ENCODE results near the gene ANKH. TPM values are rescaled to one million over a fixed set of nuclear protein-coding genes. Genes with fewer than 3 reads are reported as not detected.
"Not testable (repeated sequence)": the region's sequence is repeated elsewhere in the genome, so short reads cannot be mapped to it uniquely, and the experiment has no call there.

ANKH gene
- 100 to 1,000 TPM; 177 to 205 TPM for total RNA-seq

DNA sequence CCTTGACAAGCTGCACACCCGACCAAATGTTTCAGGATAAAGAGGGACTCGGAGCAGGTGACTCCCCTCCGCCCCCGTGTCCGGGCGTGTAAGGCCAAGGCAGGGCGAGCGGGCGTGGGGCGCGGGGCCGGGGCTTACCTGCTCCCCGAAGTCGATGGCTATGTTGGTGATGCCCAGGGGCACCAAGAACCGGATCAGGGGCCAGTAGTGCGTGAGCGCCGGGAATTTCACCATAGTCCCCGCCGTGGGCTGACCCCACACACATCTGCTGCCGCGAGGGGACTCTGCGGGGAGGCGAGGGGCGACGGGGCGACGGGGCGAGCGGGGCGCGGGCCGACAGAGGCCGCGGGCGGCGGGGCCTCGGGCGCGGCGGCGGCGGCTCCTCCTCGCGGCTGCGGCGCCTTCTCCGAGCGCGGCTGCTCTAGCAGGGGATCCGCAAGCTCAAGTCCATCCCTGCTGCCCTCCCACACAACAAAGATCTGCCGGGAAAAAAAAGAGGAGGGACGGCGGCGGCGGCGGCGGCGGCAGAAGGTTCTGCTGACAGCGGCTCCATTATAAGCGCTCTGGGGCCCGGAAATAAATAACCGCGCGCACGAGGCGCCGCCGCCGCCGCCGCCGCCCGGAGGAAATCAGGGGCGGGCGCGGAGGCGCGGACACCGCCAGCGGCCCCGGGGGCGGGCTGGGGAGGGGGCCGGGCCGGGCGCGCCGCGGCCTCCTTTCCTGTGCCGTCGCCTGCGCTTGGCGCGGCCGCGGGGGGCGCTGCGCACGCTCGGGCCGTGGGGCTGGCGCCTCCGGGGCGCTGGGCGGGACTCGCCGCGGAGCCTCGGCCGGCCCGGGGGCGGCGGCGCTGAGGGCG, at the start of gene ANKH:
TSS of gene ANKH (minus strand) at position 565 of the 856 bp plus-strand sequence. CDS start at position 234, 331 bp downstream.
- peaks cover 10 to 26% of the 10 kb centered on the region in 2 donors for H3K4me1 ChIP-seq (ENCODE audit: control insufficient read depth in 1 of 2, low read depth in 2 of 2)
- H3K27ac ChIP-seq, result peak within 1 kb of the TSS; percentile 87 to 92
- H3K4me3 ChIP-seq, result peak within 1 kb of the TSS; percentile 95
- no peaks in the 10 kb centered on the region for H3K9me3 ChIP-seq
- DNase-seq (ENCODE audit: low spot score) (no peak), ATAC-seq (ENCODE audit: insufficient number of reproducible peaks, low FRiP score, low read depth) (peak; percentile 50)
- TF ChIP-seq, protein P1, sequence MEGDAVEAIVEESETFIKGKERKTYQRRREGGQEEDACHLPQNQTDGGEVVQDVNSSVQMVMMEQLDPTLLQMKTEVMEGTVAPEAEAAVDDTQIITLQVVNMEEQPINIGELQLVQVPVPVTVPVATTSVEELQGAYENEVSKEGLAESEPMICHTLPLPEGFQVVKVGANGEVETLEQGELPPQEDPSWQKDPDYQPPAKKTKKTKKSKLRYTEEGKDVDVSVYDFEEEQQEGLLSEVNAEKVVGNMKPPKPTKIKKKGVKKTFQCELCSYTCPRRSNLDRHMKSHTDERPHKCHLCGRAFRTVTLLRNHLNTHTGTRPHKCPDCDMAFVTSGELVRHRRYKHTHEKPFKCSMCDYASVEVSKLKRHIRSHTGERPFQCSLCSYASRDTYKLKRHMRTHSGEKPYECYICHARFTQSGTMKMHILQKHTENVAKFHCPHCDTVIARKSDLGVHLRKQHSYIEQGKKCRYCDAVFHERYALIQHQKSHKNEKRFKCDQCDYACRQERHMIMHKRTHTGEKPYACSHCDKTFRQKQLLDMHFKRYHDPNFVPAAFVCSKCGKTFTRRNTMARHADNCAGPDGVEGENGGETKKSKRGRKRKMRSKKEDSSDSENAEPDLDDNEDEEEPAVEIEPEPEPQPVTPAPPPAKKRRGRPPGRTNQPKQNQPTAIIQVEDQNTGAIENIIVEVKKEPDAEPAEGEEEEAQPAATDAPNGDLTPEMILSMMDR (IDR thresholded peaks at IDR 0.05), result no peak
- H3K27me3 ChIP-seq (replicated peaks; ENCODE audit: insufficient read depth), result no peaks in the 10 kb centered on the region
- H3K36me3 ChIP-seq, result no peaks in the 10 kb centered on the region

DNA sequence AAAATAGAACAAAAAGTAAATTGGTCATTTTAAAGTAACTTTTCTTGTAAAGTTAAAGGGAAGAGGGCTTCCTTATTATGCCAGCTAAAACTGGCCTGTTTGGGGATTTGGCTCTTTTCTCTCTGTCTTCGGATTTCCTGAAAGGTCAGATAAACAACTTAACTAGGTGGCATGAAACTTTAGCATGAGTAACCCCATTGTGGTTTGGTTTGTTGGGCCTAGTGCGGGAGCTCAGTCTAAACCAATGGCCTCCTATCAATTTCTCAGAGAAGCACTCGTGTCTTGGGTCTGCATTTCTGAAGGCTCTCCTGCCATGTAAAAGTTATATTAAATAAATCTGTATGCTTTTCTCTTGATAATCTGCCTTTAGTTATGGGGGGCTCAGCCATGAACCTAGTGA, 48.5 kb upstream of the ANKH start:
- Histone ChIP-seq H3K9me3 (no peaks in the 10 kb centered on the region), H3K27me3 (replicated peaks; ENCODE audit: insufficient read depth) (no peaks in the 10 kb centered on the region), H3K4me1 (ENCODE audit: control insufficient read depth in 1 of 2, low read depth in 2 of 2) (no peaks in the 10 kb centered on the region), H3K36me3 (no peaks in the 10 kb centered on the region), H3K4me3 (no peak overlapping the region), H3K27ac (no peak overlapping the region)
- TF ChIP-seq, protein P1 (IDR thresholded peaks at IDR 0.05), result no peak
- ATAC-seq (ENCODE audit: insufficient number of reproducible peaks, low FRiP score, low read depth), result no peak
- no peak for DNase-seq (ENCODE audit: low spot score)

DNA sequence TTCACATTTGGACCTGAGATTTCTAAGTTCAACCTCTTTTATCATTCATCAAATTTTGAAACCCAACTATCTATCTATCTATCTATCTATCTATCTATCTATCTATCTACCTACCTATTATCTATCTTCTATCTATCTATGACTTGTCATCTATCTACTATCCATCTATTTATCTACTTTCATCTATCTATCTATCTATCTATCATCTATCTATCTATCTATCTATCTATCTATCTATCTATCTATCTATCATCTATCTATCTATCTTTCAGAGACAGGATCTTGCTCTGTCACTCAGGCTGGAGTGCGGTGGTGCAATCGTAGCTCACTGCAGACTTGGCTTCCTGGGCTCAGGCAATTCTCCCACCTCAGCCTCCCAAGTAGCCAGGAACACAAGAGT, 47.5 kb upstream of the ANKH start:
- not testable (repeated sequence) for H3K9me3 ChIP-seq; ATAC-seq (ENCODE audit: insufficient number of reproducible peaks, low FRiP score, low read depth); DNase-seq (ENCODE audit: low spot score); H3K4me3 ChIP-seq; H3K36me3 ChIP-seq; H3K4me1 ChIP-seq (ENCODE audit: control insufficient read depth in 1 of 2, low read depth in 2 of 2); H3K27ac ChIP-seq; H3K27me3 ChIP-seq (replicated peaks; ENCODE audit: insufficient read depth)

DNA sequence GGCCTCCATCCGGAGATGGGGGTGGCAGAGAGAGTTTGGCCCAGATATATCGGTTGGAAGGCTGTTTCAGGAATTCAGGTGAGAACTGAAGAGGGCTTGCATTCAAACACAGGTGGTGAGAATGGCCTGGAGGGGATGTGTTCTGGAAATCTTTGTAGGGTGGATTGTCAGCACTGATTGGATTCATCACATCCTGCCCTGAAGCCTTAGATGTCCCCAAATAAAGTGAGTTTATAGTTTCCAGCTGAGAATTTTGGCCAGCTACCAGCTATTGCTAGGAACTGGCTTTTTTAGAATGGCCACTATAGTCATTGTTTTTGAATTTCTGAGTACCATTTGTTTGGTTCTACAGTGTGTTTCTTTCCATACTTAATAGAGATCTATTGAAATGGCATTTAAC, 46.1 kb upstream of the ANKH start:
- Histone ChIP-seq H3K9me3 (no peaks in the 10 kb centered on the region), H3K36me3 (no peaks in the 10 kb centered on the region), H3K27me3 (replicated peaks; ENCODE audit: insufficient read depth) (no peaks in the 10 kb centered on the region), H3K4me1 (ENCODE audit: control insufficient read depth in 1 of 2, low read depth in 2 of 2) (no peaks in the 10 kb centered on the region), H3K27ac (no peak overlapping the region), H3K4me3 (no peak overlapping the region)
- TF ChIP-seq, protein P1 (IDR thresholded peaks at IDR 0.05), result no peak
- DNase-seq (ENCODE audit: low spot score), result no peak
- no peak for ATAC-seq (ENCODE audit: insufficient number of reproducible peaks, low FRiP score, low read depth)

DNA sequence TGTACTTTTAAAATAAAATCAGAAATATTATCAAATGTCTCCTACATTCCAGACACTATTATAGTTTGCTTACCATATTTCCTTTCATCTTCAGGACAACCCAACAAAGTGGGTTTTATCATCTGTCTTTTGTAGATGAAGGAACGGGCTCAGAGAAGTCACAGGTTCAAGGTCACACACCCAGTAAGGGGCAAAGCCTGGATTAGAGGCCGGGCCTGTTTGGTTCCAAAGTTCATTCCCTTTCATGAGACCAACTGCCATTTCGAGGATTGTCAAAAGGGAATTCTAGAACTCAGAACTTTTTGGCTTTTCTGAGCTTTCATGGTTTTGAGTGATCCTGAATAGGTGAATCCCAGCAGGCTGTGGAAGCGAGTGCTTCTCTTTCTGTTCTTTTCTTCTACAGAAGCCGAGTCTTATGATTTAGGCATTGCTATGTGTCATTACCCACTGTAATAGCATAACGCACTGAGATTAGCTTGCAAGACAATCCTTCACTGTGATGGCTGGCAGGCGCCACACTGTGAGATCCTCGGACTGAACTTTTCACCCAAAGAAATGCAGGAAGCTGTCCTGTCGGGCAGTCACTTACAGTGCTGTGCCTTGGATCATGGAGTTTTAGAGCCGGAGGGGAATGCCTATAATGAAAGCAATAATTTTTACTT, 43.8 kb upstream of the ANKH start:
- Histone ChIP-seq H3K4me3 (no peak overlapping the region), H3K36me3 (no peaks in the 10 kb centered on the region), H3K27me3 (replicated peaks; ENCODE audit: insufficient read depth) (no peaks in the 10 kb centered on the region), H3K9me3 (no peaks in the 10 kb centered on the region), H3K27ac (no peak overlapping the region), H3K4me1 (ENCODE audit: control insufficient read depth in 1 of 2, low read depth in 2 of 2) (no peaks in the 10 kb centered on the region)
- no peak for ATAC-seq (ENCODE audit: insufficient number of reproducible peaks, low FRiP score, low read depth)
- TF ChIP-seq, protein P1 (IDR thresholded peaks at IDR 0.05), result no peak
- no peak for DNase-seq (ENCODE audit: low spot score)
